ENCODE measurements around the gene GPC5.

GRCh38 chr13:92488249-92488852, 1089.9 kb downstream of the GPC5 start:
- no peak for TF ChIP-seq CTCF (IDR thresholded peaks at IDR 0.05 in 8 of 11, conservative IDR thresholded peaks at IDR 0.05 in 3 of 11)
- TF ChIP-seq POLR2AphosphoS5 (IDR thresholded peaks at IDR 0.05): no peak
- no peak for TF ChIP-seq POLR2A (IDR thresholded peaks at IDR 0.05)

All from spleen (tissue), 7 donors.